GM12875 (cell line): Measurements from ENCODE around the gene MAT2A.

Experiments used
- H3K4me3 ChIP-seq: one replicate; pipeline ENCODE4 v1.5.1; 2011; ENCODE audit warnings: low read depth, low read length, control low read depth
- CTCF ChIP-seq: IDR thresholded peaks from 2 replicates; pipeline ENCODE4 v1.5.1; 2011; ENCODE audit warnings: low read depth, mild to moderate bottlenecking, control low read depth, inconsistent platforms, low read length, moderate library complexity, borderline replicate concordance; ENCODE audit not compliant: insufficient read depth

Gene MAT2A

GRCh38 chr2:85536479-85536878 is 2.5 kb upstream of the MAT2A start:
- no peak overlapping the region for H3K4me3 ChIP-seq
- TF ChIP-seq CTCF = no peak

- H3K4me3 ChIP-seq = peak overlapping the region; percentile 90
- no peak for TF ChIP-seq CTCF
Observed at GRCh38 chr2:85537600-85538506, 1.1 kb upstream of the MAT2A start.

GRCh38 chr2:85539361-85540132 is 579 bp downstream of the MAT2A start:
- TF ChIP-seq CTCF = no peak

GRCh38 chr2:85540133-85540648 is 1.2 kb downstream of the MAT2A start:
- no peak for TF ChIP-seq CTCF
- H3K4me3 ChIP-seq = peak overlapping the region; percentile 90

More at GRCh38 chr2:85539361-85540132, 579 bp downstream of the MAT2A start:
- H3K4me3 ChIP-seq = peak overlapping the region; percentile 90

- H3K4me3 ChIP-seq = peak overlapping the region; percentile 90
Observed at GRCh38 chr2:85541262-85541661, 2.3 kb downstream of the MAT2A start.

More at GRCh38 chr2:85541262-85541661, 2.3 kb downstream of the MAT2A start:
- no peak for TF ChIP-seq CTCF
